ENCODE data around the gene SPOPL. TPM values are rescaled to one million over a fixed set of nuclear protein-coding genes. Genes with fewer than 3 reads are reported as not detected.

The SPOPL gene
- total RNA-seq, 4 donors from 2014 or later, result 20.6 to 40.1 (median 29.7) TPM

DNA sequence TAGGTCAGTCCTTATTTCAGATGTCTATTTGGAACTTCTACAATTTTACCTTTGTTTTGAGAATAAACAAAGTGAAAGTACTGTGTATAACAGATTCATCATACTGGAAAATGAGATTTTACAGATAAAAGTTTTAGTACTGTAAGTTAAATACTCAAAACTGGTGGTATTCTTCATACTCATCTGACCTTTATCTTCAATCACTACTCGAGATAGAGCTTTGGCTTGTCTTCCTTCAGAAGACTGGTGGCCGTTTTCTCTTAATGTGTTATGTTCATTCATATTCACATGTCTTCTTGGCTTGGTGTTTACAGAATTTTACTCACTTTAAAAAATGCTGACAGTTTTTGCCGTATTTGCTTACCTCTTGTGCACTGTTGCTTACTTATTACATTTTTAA is 2.1 kb downstream of the SPOPL start:
- 9 to 10% methylated on average over 3 of the region's 3 CpGs for WGBS, 2 donors
- intact Hi-C loops (cut with DNase I; ENCODE audit: low total_unique reads), result no loop called here
- DNase-seq (ENCODE audit: low spot score in 2 of 2), result no peak
- TF ChIP-seq, protein P1, sequence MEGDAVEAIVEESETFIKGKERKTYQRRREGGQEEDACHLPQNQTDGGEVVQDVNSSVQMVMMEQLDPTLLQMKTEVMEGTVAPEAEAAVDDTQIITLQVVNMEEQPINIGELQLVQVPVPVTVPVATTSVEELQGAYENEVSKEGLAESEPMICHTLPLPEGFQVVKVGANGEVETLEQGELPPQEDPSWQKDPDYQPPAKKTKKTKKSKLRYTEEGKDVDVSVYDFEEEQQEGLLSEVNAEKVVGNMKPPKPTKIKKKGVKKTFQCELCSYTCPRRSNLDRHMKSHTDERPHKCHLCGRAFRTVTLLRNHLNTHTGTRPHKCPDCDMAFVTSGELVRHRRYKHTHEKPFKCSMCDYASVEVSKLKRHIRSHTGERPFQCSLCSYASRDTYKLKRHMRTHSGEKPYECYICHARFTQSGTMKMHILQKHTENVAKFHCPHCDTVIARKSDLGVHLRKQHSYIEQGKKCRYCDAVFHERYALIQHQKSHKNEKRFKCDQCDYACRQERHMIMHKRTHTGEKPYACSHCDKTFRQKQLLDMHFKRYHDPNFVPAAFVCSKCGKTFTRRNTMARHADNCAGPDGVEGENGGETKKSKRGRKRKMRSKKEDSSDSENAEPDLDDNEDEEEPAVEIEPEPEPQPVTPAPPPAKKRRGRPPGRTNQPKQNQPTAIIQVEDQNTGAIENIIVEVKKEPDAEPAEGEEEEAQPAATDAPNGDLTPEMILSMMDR (IDR thresholded peaks at IDR 0.05), result no peak
- TF ChIP-seq POLR2A (IDR thresholded peaks at IDR 0.05), result no peak
- H3K4me3 ChIP-seq (ENCODE audit: low read depth, poor library complexity, severe bottlenecking), result no peak overlapping the region

DNA sequence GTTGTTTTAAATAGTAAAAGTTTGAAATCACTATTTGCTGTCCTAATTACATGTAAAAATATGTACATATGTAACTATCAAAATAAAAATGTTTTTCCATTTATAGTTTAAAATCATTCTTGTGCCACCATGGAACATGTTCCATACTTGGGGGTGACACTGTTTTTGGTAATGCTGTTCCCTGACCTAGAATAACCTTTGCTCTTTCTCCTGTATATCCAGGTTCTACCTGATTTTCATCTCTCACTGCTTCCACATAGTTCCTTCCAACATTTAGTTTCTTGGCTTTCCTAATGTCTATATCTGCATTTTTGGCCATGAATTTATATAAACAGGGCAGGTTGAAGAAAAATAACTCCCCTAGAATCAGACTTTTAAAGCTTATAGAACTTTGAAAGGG is 2.5 kb downstream of the SPOPL start:
- intact Hi-C loops (cut with DNase I; ENCODE audit: low total_unique reads), result no loop called here
- DNase-seq (ENCODE audit: low spot score in 2 of 2), result no peak
- TF ChIP-seq, protein P1 (IDR thresholded peaks at IDR 0.05), result no peak
- no peak for TF ChIP-seq POLR2A (IDR thresholded peaks at IDR 0.05)
- H3K4me3 ChIP-seq (ENCODE audit: low read depth, poor library complexity, severe bottlenecking), result no peak overlapping the region

DNA sequence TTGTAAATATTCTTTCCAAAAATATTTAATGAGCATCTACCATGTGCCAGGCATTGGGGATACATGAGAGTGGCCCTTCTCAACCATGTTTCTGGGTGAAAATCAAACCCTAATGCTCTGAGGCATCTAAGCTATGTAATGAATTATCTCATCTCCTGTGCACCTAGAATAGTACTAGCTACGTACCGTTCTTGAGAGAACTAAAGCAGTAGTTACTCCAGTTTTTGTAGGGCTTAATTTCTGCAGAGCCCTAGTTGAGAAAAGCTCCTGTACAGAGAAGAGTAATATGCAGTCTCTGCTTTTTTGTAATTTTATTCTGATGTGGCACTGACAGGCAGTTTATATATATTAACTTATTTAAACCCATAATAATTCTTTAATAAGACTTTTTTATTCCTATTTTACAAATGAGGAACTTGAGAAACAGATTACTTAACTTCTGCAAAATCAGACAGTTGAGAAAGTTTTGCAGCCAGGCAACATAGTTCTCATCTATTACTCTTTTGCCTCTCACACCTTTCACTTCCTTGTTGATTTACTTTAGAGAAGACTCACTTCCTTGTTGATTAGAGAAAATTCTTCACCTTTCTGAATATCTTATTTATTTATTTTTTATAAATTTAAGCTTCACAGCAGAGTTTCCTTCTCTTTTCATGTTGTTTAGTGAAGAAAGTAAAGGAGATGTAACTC is 3.1 kb downstream of the SPOPL start:
- no peak overlapping the region for H3K4me3 ChIP-seq (ENCODE audit: low read depth, poor library complexity, severe bottlenecking)

DNA sequence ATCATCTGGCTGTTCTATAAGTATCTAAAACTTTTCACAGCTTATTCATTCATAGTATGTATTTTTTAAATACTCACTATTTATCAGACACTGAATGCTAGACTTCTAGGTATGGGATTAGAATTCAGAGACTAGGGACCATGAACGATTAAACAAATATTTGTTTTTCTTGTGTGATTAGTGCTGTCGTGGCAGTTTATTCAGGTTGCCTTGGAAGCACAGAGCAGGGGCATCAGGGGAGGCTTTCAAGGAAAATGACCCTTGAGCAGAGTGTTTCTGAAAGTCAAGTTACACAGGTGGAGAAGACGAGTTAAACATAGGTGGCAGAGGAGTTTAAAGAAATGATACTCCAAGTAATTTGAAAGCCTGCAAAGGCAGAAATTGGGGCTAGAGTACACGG is 5.7 kb downstream of the SPOPL start:
- H3K4me3 ChIP-seq (ENCODE audit: low read depth, poor library complexity, severe bottlenecking), result no peak overlapping the region
- DNase-seq (ENCODE audit: low spot score in 2 of 2), result no peak
- TF ChIP-seq, protein P1 (IDR thresholded peaks at IDR 0.05), result no peak
- no peak for TF ChIP-seq POLR2A (IDR thresholded peaks at IDR 0.05)
- 72 to 78% methylated on average over 4 of the region's 4 CpGs for WGBS, 2 donors
- intact Hi-C loops (cut with DNase I; ENCODE audit: low total_unique reads), result no loop called here

More for the DNA sequence above, 3.1 kb downstream of the SPOPL start:
- WGBS, 2 donors, result 6 to 16% methylated on average over 2 of the region's 2 CpGs
- DNase-seq (ENCODE audit: low spot score in 2 of 2), result no peak
- intact Hi-C loops (cut with DNase I; ENCODE audit: low total_unique reads), result no loop called here
- TF ChIP-seq POLR2A (IDR thresholded peaks at IDR 0.05), result no peak
- TF ChIP-seq, protein P1 (IDR thresholded peaks at IDR 0.05), result no peak

DNA sequence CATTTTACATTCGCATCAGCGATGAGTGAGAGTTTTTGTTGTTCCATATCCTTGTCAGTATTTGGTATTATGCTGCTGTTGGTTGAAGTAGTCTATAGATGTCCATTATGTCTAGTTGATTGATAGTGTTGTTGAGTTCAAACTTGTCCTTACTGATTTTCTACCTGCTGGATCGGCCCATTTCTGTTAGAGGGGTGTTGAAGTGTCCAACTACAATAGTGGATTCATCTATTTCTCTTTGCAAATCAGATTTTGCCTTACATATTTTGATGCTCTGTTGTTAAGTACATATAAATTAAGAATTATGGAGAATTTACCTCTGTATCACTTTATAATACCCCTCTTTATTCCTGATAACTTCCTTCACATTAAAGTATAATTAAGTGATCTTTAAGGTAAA is 8.7 kb downstream of the SPOPL start:
- no peak overlapping the region for H3K4me3 ChIP-seq (ENCODE audit: low read depth, poor library complexity, severe bottlenecking)
- intact Hi-C loops (cut with DNase I; ENCODE audit: low total_unique reads), result no loop called here
- WGBS, 2 donors, result 86 to 88% methylated on average over 3 of the region's 3 CpGs
- no peak for TF ChIP-seq POLR2A (IDR thresholded peaks at IDR 0.05)
- TF ChIP-seq, protein P1 (IDR thresholded peaks at IDR 0.05), result no peak
- DNase-seq (ENCODE audit: low spot score in 2 of 2), result no peak

DNA sequence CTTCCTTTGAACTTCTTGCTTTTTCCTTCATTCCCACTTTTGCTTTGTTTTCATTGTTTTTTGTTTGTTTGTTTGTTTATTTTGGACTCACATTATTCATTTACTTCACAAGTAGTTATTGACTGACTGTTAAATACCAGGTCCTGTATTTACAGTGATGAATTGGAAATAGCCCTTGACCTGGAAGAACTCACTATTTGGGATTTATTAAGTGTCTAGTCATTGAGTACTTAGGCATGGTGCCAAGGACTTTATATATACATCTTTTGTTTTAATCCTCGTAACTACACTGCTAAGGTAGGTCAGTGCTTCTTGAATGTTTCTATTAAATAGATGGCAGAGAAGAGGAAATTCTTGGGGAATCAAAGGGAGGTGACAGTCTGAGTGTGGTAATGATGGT is 11.1 kb downstream of the SPOPL start:
- intact Hi-C loops (cut with DNase I; ENCODE audit: low total_unique reads), result no loop called here
- H3K4me3 ChIP-seq (ENCODE audit: low read depth, poor library complexity, severe bottlenecking), result no peak overlapping the region
- WGBS, 2 donors, result 70 to 86% methylated on average over 1 of the region's 1 CpG
- TF ChIP-seq POLR2A (IDR thresholded peaks at IDR 0.05), result no peak
- TF ChIP-seq, protein P1 (IDR thresholded peaks at IDR 0.05), result no peak
- no peak for DNase-seq (ENCODE audit: low spot score in 2 of 2)
